Mucosa of descending colon (tissue), 3 donors: ENCODE results near the gene CFTR. TPM values are rescaled to one million over a fixed set of nuclear protein-coding genes. Genes with fewer than 3 reads are reported as not detected.
A peak's percentile ranks its signal among the peaks of the same experiment; 100 is the strongest.

Experiments used
- ATAC-seq: fragments of 200-7000 bp; cut with Tn5 transposase; one replicate; pipeline ENCODE4 v1.9.1; 2020; ENCODE audit warnings: mild to moderate bottlenecking, moderate library complexity
- DNase-seq, 3 donors: peaks; one replicate each; pipeline ENCODE4 v3.0.0-alpha.2; 2020
- H3K36me3 ChIP-seq: fragments of 200-600 bp; one replicate; pipeline ENCODE4 v1.8.0; 2021; ENCODE audit warnings: low read depth, mild to moderate bottlenecking
- H3K4me1 ChIP-seq: fragments of 200-600 bp; one replicate; pipeline ENCODE4 v1.8.0; 2021; ENCODE audit warnings: low read depth, mild to moderate bottlenecking
- H3K4me3 ChIP-seq: fragments of 200-600 bp; one replicate; pipeline ENCODE4 v1.8.0; 2021; ENCODE audit warnings: mild to moderate bottlenecking
- H3K9me3 ChIP-seq: fragments of 200-600 bp; one replicate; pipeline ENCODE4 v1.8.0; 2021; ENCODE audit warnings: mild to moderate bottlenecking
- CTCF ChIP-seq: fragments of 200-600 bp; IDR thresholded peaks from one replicate; pipeline ENCODE4 v1.8.0; 2022; ENCODE audit warnings: antibody characterized with exemption, mild to moderate bottlenecking
- intact Hi-C, 2 donors: fragments of 100-400 bp; cut with DNase I in 1 of 2; cut with micrococcal nuclease in 1 of 2; formaldehyde crosslinking; loops; one replicate each; pipeline versions ENCODE4 v1.11.0 to v1.11.1; 2022; cut with DNase I, micrococcal nuclease
- total RNA-seq, 3 donors: library from RNA; stranded (reverse); fragmentation: NEBNext Ultra II Directional in 2 of 3; extraction: Animal tissue kit (Norgen Biotek cat#: 25700) in 2 of 3; gene quantifications; one replicate each; pipeline versions ENCODE4 v1.2.1 to v1.2.4, GENCODE V29; 2021 to 2023
- donor health status: DM: no; HTN: no; CAD: no; lungs with moderate emphysema.
- donor health status: DM: no; HTN: no; CAD: no.
- donor health status: DM: no; HTN: yes; CAD: no.

Gene CFTR
- total RNA-seq, 3 donors from 2014 or later, result 85.9 to 176 (median 94.9) TPM

- intact Hi-C loops, result no loop called here
- ATAC-seq, result no peak
Measured at GRCh38 chr7:117659531-117660011, 179.7 kb downstream of the CFTR start.

DNA sequence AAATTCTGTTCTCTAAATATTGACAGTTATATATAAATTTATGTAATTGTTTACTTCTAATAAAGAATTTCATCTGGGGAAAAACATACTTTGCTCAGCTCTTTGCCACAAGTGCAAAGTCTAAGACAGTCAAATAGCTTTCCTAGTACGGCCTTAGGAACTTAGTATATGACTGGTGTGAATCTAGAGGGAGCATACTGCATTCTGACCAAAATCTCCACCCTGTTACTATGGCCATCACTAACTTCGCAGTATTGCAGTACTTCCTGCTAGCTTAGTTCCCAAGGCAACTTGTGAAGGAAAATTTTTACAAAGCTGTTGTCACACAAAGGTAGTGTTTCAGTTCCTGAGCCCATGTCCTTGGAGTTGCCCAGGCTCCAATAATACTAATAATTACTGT is 181.5 kb downstream of the CFTR start:
- no peak for DNase-seq
- intact Hi-C loops, result no loop called here
- Histone ChIP-seq H3K4me3 (no peak overlapping the region), H3K36me3 (no peaks in the 10 kb centered on the region), H3K4me1 (peaks cover 15% of the 10 kb centered on the region), H3K9me3 (no peaks in the 10 kb centered on the region)
- ATAC-seq, result peak; percentile 76
- TF ChIP-seq CTCF, result no peak

More at GRCh38 chr7:117659531-117660011, 179.7 kb downstream of the CFTR start:
- Histone ChIP-seq H3K4me1 (peaks cover 20% of the 10 kb centered on the region), H3K9me3 (no peaks in the 10 kb centered on the region), H3K4me3 (no peak overlapping the region), H3K36me3 (no peaks in the 10 kb centered on the region)
- no peak for DNase-seq
- no peak for TF ChIP-seq CTCF

- Histone ChIP-seq H3K9me3 (no peaks in the 10 kb centered on the region), H3K36me3 (no peaks in the 10 kb centered on the region), H3K4me3 (no peak overlapping the region), H3K4me1 (peaks cover 3% of the 10 kb centered on the region)
- intact Hi-C loops, result no loop called here
- no peak for TF ChIP-seq CTCF
- DNase-seq (no peak), ATAC-seq (no peak)
Measured at GRCh38 chr7:117664047-117664446, 184.2 kb downstream of the CFTR start.

- intact Hi-C loops, result no loop called here
- ATAC-seq (no peak), DNase-seq (no peak)
- no peaks in the 10 kb centered on the region for H3K36me3 ChIP-seq
- no peak for TF ChIP-seq CTCF
- peaks cover 3% of the 10 kb centered on the region for H3K4me1 ChIP-seq
- H3K9me3 ChIP-seq, result no peaks in the 10 kb centered on the region
- no peak overlapping the region for H3K4me3 ChIP-seq
Measured at GRCh38 chr7:117665368-117665767, 185.5 kb downstream of the CFTR start.

DNA sequence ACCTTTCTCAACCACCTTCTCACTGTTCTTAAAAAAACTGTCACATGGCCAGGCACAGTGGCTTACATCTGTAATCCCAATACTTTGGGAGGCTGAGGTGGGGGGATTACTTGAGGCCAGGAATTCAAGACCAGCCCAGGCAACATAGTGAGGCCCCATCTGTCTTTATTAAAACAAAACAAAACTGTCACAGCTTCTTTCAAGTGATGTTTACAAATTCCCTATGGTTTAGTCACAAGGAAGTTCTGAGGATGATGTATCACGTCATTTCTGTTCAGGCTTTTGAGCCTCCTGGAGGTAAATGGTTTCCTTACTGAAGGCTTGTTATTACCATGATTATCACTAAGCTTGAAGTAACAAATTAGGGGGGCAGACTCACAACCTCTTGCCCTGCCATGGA is 186.2 kb downstream of the CFTR start:
- no peaks in the 10 kb centered on the region for H3K4me1 ChIP-seq
- intact Hi-C loops, result no loop called here
- TF ChIP-seq CTCF, result no peak
- H3K4me3 ChIP-seq, result no peak overlapping the region
- no peaks in the 10 kb centered on the region for H3K36me3 ChIP-seq
- no peaks in the 10 kb centered on the region for H3K9me3 ChIP-seq
- ATAC-seq (peak; percentile 44), DNase-seq (no peak)

DNA sequence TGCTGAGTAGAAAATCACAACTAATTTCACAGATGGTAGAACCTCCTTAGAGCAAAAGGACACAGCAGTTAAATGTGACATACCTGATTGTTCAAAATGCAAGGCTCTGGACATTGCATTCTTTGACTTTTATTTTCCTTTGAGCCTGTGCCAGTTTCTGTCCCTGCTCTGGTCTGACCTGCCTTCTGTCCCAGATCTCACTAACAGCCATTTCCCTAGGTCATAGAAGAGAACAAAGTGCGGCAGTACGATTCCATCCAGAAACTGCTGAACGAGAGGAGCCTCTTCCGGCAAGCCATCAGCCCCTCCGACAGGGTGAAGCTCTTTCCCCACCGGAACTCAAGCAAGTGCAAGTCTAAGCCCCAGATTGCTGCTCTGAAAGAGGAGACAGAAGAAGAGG is 186.9 kb downstream of the CFTR start:
- intact Hi-C loops, result no loop called here
- Histone ChIP-seq H3K4me3 (no peak overlapping the region), H3K9me3 (no peaks in the 10 kb centered on the region), H3K36me3 (no peaks in the 10 kb centered on the region), H3K4me1 (no peaks in the 10 kb centered on the region)
- ATAC-seq, result no peak
- DNase-seq, result no peak
- TF ChIP-seq CTCF, result no peak
